Stimulated activated CD8-positive, alpha-beta memory T cell treated with anti-CD3 and anti-CD28 coated beads, Interleukin-15, amount 100 ng/mL, for 4 hours (primary cell): ENCODE measurements around the gene TUBB4B.
"Not testable (repeated sequence)": the region's sequence is repeated elsewhere in the genome, so short reads cannot be mapped to it uniquely, and the experiment has no call there.

Experiments used
- DNase-seq, 2 donors: peaks; one replicate each; pipeline ENCODE4 v3.0.0-alpha.2; 2020; ENCODE audit warnings: low read depth in 2 of 2

The TUBB4B gene

GRCh38 chr9:137236238-137236935, 4.7 kb upstream of the TUBB4B start:
- DNase-seq, result peak; percentile 74 to 80

DNA sequence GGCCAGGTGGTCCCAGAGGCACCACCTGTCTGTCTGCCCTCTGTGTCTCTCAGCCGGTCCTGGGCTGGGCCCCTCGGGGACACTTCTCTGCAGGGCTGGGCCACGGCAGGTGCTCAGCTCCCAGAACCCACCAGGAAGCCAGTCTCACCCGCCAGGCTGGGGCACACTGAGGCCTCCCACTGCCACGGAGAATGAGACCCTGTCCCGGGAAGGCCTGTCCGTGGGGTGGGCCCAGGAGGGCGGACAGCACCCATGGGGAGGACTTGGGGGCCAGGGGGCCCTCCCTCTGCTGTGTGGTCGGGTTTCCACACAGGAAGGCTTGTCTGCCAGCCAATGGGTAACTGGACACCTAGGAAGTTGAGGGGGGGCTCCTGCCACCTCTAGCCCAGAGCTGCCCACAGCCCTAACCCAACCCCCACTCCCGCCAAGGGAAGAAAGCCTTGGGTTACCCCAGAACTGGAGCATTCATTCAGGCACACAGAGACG, 4.1 kb upstream of the TUBB4B start:
- no peak for DNase-seq

- DNase-seq, result no peak
Measured at GRCh38 chr9:137237759-137238726, 3.0 kb upstream of the TUBB4B start.

GRCh38 chr9:137239541-137240200, 1.4 kb upstream of the TUBB4B start:
- DNase-seq, result not testable (repeated sequence)

DNA sequence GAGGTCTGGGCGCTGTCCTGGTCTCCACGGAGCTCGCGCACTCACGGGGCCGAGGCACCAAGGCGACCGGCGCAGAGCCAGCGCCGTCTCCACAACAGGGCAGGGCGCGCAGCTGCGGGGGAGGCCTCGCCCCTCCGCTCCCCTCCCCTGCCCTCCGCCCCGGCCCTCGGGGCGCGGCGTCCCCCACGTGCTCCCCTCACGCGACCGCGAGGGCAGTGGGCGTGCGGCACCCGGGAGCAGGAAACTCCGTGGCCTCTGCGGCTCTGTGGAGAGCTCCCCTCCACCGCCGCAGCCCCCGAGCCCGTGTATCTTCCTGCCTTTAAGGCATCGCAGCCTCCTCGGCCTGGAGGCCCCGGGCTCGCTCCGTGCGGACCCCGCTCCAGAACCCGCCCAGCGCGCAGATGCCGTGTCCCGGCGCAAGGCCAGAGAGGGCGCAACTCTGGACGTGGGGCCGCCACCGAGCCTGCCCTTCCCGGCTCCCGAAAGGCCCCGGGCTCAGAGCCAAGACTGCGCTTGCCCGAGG, 708 bp upstream of the TUBB4B start:
- DNase-seq, result peak; percentile 58 to 67

DNA sequence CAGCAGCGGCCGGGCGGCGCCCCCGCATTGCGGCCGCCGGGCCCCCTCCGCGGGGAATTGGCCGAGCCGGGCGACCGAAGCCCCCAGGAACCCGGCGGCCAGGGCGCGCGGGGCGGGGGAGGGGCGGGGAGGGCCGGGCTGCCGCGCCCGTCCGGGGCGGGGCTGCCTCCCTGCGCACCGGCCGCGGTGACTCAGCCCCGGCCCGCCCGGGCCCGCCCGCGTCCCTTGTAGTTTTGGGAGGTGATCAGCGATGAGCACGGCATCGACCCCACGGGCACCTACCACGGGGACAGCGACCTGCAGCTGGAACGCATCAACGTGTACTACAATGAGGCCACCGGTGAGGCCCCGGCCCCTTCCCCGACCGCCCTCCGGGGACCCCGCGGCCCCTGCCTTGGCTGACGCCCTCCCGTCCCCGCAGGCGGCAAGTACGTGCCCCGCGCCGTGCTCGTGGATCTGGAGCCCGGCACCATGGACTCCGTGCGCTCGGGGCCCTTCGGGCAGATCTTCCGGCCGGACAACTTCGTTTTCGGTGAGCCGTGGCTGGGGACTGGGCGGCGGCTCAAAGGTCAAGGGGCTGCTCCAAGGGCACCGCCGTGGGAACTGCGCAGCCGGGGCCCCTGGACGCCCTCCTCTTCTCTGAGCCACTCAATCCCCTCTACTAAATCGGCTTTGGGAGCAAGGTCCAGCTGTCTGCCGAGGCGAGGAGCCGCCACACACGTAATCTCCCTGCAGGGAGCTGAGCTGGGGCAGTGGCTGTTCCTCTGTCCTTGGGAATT, 592 bp downstream of the TUBB4B start:
- DNase-seq, result peak; percentile 55 to 66

DNA sequence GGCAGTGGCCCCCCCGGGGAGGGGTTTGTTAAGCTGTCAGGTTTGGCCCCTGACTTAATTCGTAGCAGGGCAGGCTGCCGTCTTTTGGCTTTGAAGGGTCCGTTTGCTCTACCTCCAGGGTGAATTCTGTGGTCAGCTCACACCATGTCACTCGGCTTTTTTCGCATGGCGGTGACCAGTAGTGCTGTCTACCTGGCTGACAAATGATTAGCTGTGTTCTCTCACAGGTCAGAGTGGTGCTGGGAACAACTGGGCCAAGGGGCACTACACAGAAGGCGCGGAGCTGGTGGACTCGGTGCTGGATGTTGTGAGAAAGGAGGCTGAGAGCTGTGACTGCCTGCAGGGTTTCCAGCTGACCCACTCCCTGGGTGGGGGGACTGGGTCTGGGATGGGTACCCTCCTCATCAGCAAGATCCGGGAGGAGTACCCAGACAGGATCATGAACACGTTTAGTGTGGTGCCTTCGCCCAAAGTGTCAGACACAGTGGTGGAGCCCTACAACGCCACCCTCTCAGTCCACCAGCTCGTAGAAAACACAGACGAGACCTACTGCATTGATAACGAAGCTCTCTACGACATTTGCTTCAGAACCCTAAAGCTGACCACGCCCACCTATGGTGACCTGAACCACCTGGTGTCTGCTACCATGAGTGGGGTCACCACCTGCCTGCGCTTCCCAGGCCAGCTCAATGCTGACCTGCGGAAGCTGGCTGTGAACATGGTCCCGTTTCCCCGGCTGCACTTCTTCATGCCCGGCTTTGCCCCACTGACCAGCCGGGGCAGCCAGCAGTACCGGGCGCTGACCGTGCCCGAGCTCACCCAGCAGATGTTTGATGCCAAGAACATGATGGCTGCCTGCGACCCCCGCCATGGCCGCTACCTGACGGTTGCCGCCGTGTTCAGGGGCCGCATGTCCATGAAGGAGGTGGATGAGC, 1.4 kb downstream of the TUBB4B start:
- DNase-seq, result no peak

- not testable (repeated sequence) for DNase-seq
Measured at GRCh38 chr9:137243266-137243625, 2.2 kb downstream of the TUBB4B start.

GRCh38 chr9:137243626-137244485, 2.8 kb downstream of the TUBB4B start:
- DNase-seq, result no peak

- DNase-seq, result no peak
Measured at GRCh38 chr9:137244486-137245449, 3.7 kb downstream of the TUBB4B start.

GRCh38 chr9:137245450-137246421, 4.6 kb downstream of the TUBB4B start:
- DNase-seq, result no peak

DNA sequence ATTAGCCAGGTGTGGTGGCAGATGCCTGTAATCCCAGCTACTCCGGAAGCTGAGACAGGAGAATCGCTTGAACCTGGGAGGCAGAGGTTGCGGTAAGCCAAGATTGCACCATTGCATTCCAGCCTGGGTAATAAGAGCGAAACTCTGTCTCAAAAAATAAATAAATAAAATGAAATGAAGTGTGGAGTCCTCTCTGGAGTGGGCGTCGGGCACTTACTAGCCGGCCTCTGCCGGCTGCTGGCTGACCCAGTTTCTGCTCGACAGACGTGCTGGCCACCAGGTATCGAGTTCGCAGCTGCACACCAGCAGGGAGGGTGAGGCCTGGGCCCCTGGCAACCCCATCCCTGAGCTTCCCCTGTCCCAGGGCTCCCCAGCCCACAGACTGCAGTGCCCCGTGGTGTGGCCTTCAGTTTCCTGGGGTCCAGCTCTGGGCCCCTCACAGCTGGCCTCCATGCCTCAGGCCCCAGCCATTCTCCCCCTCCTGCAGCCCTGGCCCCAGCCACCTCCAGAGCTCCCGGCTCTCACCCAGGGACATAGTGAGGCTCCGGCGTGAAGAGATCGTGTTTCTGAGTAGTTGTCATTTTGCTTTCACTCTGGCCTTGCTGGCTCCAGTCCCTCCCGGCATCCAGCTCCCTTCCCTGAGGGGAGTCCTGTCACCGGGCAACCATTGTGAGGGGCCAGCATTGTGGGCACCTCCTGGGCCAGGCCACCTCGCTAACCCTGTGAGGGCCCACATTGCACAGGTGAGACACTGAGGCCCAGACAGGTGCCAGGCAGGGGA, 6.2 kb downstream of the TUBB4B start:
- no peak for DNase-seq

GRCh38 chr9:137247916-137248175, 6.8 kb downstream of the TUBB4B start:
- no peak for DNase-seq

- DNase-seq, result no peak
Measured at GRCh38 chr9:137250329-137251193, 9.5 kb downstream of the TUBB4B start.

DNA sequence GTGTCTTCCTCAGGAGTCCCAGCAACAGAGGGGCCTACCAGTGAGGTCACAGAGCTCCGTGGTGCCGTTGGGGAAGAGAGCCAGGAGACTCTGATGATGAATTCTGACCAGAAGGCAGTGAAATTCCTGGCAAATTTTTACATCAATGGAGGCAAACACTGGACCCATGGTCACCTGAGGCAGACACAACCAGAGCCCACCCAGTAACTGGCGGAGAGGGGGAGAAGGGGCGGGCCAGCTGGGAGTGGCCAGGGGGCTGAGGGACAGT, 10.0 kb downstream of the TUBB4B start, which contains the start of gene STPG3:
TSS of gene STPG3 (plus strand) at position 93 of the 268 bp plus-strand sequence. CDS start at position 94, 1 bp downstream.
- DNase-seq, result no peak
